HEK293T (cell line): Measurements from ENCODE around the gene RBMS1.
A peak's percentile ranks its signal among the peaks of the same experiment; 100 is the strongest.

Source experiments
- CTCF ChIA-PET: fragments of 350-600 bp; formaldehyde crosslinking; extraction: SDS; loops from one replicate; lab custom pipeline; 2021; ENCODE audit warnings: antibody characterized with exemption, inconsistent platforms; lab: Yijun Ruan, JAX
- POLR2A ChIA-PET: fragments of 350-600 bp; formaldehyde crosslinking; extraction: SDS; loops from one replicate; lab custom pipeline; 2020; ENCODE audit warnings: antibody characterized with exemption, inconsistent platforms; lab: Yijun Ruan, JAX
- DNase-seq: peaks from one replicate; pipeline ENCODE4 v3.0.0; 2012; ENCODE audit warnings: mixed read lengths; ENCODE audit errors: extremely low spot score
- ARNT ChIP-seq: fragments of 450-650 bp; IDR thresholded peaks from 2 replicates; pipeline ENCODE4 v1.6.1; 2017; ENCODE audit warnings: mild to moderate bottlenecking
- BHLHE40 ChIP-seq: fragments of 450-650 bp; IDR thresholded peaks from 2 replicates; pipeline ENCODE4 v1.6.1; 2016; ENCODE audit warnings: mild to moderate bottlenecking, moderate library complexity, borderline replicate concordance
- CTBP1 ChIP-seq: fragments of 450-650 bp; IDR thresholded peaks from 2 replicates; pipeline ENCODE4 v1.6.1; 2016; ENCODE audit warnings: borderline replicate concordance
- ELF4 ChIP-seq: fragments of 450-650 bp; IDR thresholded peaks from 2 replicates; pipeline ENCODE4 v1.6.1; 2017; ENCODE audit warnings: antibody characterized with exemption
- FOXA1 ChIP-seq: fragments of 450-650 bp; IDR thresholded peaks from 2 replicates; pipeline ENCODE4 v1.6.1; 2016; ENCODE audit warnings: mild to moderate bottlenecking
- FOXK2 ChIP-seq: fragments of 450-650 bp; IDR thresholded peaks from 2 replicates; pipeline ENCODE4 v1.6.1; 2016; ENCODE audit warnings: mild to moderate bottlenecking
- FOXM1 ChIP-seq: fragments of 450-650 bp; IDR thresholded peaks from 2 replicates; pipeline ENCODE4 v1.6.1; 2017; ENCODE audit warnings: mild to moderate bottlenecking, borderline replicate concordance
- HDGF ChIP-seq: fragments of 450-650 bp; IDR thresholded peaks from 2 replicates; pipeline ENCODE4 v1.6.1; 2017; ENCODE audit warnings: antibody characterized with exemption, borderline replicate concordance
- L3MBTL2 ChIP-seq: fragments of 450-650 bp; conservative IDR thresholded peaks from 2 replicates; pipeline ENCODE4 v1.6.1; 2016; ENCODE audit warnings: mild to moderate bottlenecking
- LEF1 ChIP-seq: fragments of 450-650 bp; IDR thresholded peaks from 2 replicates; pipeline ENCODE4 v1.6.1; 2017; ENCODE audit warnings: mild to moderate bottlenecking, borderline replicate concordance
- NFRKB ChIP-seq: fragments of 450-650 bp; IDR thresholded peaks from 2 replicates; pipeline ENCODE4 v1.6.1; 2016; ENCODE audit warnings: mild to moderate bottlenecking, moderate library complexity
- PKNOX1 ChIP-seq: fragments of 450-650 bp; IDR thresholded peaks from 2 replicates; pipeline ENCODE4 v1.6.1; 2016
- SP1 ChIP-seq: fragments of 450-650 bp; IDR thresholded peaks from 2 replicates; pipeline ENCODE4 v1.6.1; 2017
- SUZ12 ChIP-seq: fragments of 450-650 bp; IDR thresholded peaks from 2 replicates; pipeline ENCODE4 v1.6.1; 2016; ENCODE audit warnings: mild to moderate bottlenecking
- TARDBP ChIP-seq: fragments of 450-650 bp; IDR thresholded peaks from 2 replicates; pipeline ENCODE4 v1.6.1; 2016
- ZNF384 ChIP-seq: fragments of 450-650 bp; IDR thresholded peaks from 2 replicates; pipeline ENCODE4 v1.6.1; 2016

Gene RBMS1

DNA sequence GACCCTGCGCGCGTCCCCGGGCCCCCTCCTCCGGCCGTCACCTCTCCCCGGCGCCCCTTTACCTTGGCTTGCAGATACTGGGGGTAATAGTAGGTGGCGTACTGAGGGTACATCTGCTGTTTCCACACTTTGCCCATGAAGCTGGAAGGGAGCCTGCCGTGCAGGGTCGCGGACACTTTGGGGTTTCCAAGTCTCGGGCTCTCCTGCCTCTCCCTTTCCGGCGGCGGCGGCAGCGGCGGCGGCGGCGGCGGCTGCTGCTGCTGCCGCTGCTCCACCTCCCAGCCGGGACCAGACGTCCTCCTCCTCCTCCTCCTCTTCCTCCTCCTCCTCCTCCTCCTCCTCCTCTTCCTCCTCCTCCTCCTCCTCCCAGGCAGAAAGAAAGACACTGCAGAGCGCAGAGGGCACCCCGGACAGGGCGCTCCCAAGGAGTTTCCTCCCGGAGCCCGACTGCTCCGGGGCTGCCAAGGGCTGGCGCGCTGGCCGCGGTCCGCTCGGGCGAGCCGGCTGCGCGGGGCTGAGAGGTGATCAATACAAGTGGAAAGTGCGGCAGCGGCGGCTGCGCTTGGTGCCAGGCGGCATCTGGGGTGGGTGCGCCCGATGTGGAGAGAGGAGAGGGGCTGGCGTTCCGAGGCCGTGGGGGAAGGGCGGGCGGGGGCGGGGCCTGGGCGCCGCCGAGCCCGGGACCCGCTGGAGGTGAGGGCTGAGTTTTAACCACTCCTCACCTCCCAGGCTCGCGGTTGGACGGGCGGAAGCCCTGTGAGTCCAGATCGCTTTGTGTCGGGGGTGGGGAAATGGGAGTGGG, at the start of gene RBMS1:
Gene RBMS1, minus strand, starts transcription at position 581 of the 802 bp plus-strand sequence. Its CDS starts 444 bp downstream, at position 137.
- ChIA-PET POLR2A (interaction anchor here (1.5 to 1.8 kb wide), 2 partner anchors 14 to 65 kb away, joined by 4 read pairs; no protein-coding TSS in a partner anchor), CTCF (no interaction called here)
- DNase-seq = peak; percentile 66
- TF ChIP-seq SUZ12 (no peak), ARNT (no peak), PKNOX1 (no peak), FOXM1 (no peak), ELF4 (no peak), TARDBP (no peak), ZNF384 (no peak), CTBP1 (no peak), SP1 (no peak), LEF1 (no peak)

- TF ChIP-seq CTBP1 (no peak), SUZ12 (no peak), FOXM1 (no peak), L3MBTL2 (no peak), ZNF384 (no peak), PKNOX1 (no peak), ARNT (no peak), LEF1 (no peak), TARDBP (no peak), FOXK2 (no peak), HDGF (no peak), ELF4 (no peak), BHLHE40 (no peak), FOXA1 (no peak), NFRKB (no peak), SP1 (no peak)
- DNase-seq = no peak
- ChIA-PET POLR2A (no interaction called here), CTCF (no interaction called here)
These were observed 48.1 kb upstream of the RBMS1 start for GRCh38 chr2:160541745-160542144.

DNA sequence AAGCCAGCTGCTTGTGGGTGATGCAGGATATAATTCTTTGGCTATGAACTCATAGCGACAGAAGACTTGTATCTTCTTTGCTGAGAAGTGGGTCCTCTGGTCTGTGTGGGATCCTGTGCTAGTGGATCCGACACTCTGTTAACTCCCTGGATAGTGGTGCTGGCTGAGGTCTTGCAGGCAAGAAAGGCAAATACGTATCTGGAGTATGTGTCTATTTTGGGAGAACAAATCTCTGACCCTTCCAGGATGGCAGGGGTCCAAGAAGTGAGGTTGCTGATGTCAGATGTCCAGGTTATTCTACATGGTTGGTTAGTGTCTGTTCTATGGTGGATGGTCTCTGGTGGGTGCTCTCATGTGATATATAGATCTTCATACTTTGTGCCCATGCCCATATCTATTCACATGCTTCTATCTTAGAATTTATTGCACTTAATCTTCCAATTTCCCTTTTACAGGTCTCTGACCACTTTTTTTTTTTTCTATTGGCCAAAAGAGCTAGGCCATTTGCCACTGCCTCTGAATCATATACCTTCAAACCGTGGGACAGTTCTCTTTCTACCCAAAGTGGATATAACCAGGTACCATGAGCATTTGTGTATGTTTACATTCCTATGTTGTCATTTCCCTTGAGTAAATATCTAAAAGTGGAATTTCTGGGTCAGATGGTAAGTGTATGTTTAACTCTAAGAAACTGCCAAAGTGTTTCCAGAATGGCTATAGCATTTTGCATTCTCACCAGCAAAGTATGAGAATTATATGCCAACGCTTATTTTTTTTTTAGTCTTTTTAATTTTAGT, 45.1 kb upstream of the RBMS1 start:
- POLR2A ChIA-PET = no interaction called here
- TF ChIP-seq LEF1 = no peak
- TF ChIP-seq CTBP1 = no peak
- no peak for TF ChIP-seq ELF4
- no peak for TF ChIP-seq NFRKB
- TF ChIP-seq SP1 = no peak
- no peak for TF ChIP-seq SUZ12
- no peak for TF ChIP-seq HDGF
- no peak for TF ChIP-seq L3MBTL2
- TF ChIP-seq FOXK2 = no peak
- no peak for TF ChIP-seq FOXA1
- TF ChIP-seq BHLHE40 = no peak
- TF ChIP-seq FOXM1 = no peak
- no peak for TF ChIP-seq ZNF384
- TF ChIP-seq ARNT = no peak
- no peak for TF ChIP-seq TARDBP

DNA sequence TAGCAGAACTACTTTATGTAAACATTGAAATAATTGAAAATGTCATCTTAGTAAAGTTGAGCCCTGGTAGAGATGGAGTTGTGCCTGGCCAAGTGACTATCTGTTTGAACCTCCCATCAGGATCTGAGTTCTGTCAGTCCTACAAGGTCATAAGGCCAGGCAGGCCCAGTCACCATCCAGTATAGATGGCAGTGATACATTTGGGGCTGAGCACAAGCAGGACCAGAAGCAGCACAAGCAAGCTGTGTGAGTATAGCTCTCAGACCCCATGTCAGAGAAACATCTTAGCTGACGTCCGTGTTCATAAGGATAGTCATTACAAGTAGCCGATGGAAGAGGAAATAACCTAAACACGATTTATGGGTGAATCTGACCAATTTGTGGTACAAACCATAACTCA, 44.5 kb upstream of the RBMS1 start:
- no peak for DNase-seq
- TF ChIP-seq PKNOX1 = no peak
- POLR2A ChIA-PET = no interaction called here
- CTCF ChIA-PET = no interaction called here

More for the DNA sequence above, 45.1 kb upstream of the RBMS1 start:
- CTCF ChIA-PET = no interaction called here
- DNase-seq = no peak

DNA sequence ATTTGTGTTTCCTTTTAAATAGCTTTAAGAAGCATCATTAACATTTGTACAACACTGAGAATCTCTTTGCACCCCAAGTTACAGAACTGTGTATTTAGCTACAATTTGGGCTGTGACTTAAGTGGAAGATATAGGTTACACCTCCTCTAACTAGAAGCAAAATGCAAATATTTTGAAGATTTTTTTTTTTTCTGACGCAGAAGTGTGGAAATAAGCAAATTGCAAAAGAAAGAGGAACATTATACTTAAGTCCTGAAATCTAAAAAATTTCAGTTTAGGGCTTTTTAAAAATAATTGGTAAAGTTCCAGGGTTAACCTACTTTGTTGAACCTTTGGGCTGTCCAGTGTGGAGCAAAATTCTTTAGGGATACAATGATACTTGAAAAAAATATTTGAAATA, 41.4 kb upstream of the RBMS1 start:
- ChIA-PET CTCF (no interaction called here), POLR2A (interaction anchor here (0.8 kb wide), 1 partner anchor 1690 kb away, joined by 3 read pairs; no protein-coding TSS in a partner anchor)
- no peak for DNase-seq
- TF ChIP-seq PKNOX1 (no peak), FOXA1 (no peak), TARDBP (no peak), L3MBTL2 (no peak), NFRKB (no peak), ZNF384 (no peak), SP1 (no peak), LEF1 (no peak), FOXK2 (no peak), ELF4 (no peak), BHLHE40 (no peak), SUZ12 (no peak), ARNT (no peak), CTBP1 (no peak), HDGF (no peak), FOXM1 (no peak)
